DND-41 (cell line): ENCODE results near the gene NTSR2.

Experiments used
- CTCF ChIP-seq: IDR thresholded peaks from 2 replicates; pipeline ENCODE4 v1.5.1; 2012; ENCODE audit warnings: borderline replicate concordance, low read length, moderate library complexity, mild to moderate bottlenecking; ENCODE audit not compliant: poor library complexity, severe bottlenecking; ENCODE audit errors: extremely low read depth
- EZH2 ChIP-seq: IDR thresholded peaks from 3 replicates; pipeline ENCODE4 v1.6.1; 2012; ENCODE audit warnings: borderline replicate concordance, low read depth, mild to moderate bottlenecking, moderate library complexity, low read length, inconsistent platforms; ENCODE audit not compliant: severe bottlenecking

GRCh38 chr2:11705063-11705462 is 35.1 kb upstream of the NTSR2 start:
- TF ChIP-seq CTCF (no peak), EZH2 (no peak)
